AG09319 (cell line): Measurements from ENCODE around the gene CHD2.

ENCODE experiments used
- DNase-seq: peaks from one replicate; pipeline ENCODE4 v3.0.0-alpha.2; 2010; ENCODE audit warnings: low read depth; ENCODE audit errors: extremely low read depth
- CTCF ChIP-seq: IDR thresholded peaks from 2 replicates; pipeline ENCODE4 v1.5.1; 2011; ENCODE audit warnings: low read depth, mild to moderate bottlenecking, inconsistent platforms, low read length, moderate library complexity

Gene CHD2

GRCh38 chr15:93073465-93073952, 173.4 kb downstream of the CHD2 start:
- DNase-seq, result no peak
- no peak for TF ChIP-seq CTCF

GRCh38 chr15:93074599-93074998, 174.5 kb downstream of the CHD2 start:
- no peak for DNase-seq

GRCh38 chr15:93076217-93076616, 176.1 kb downstream of the CHD2 start:
- no peak for DNase-seq
- no peak for TF ChIP-seq CTCF

More at GRCh38 chr15:93074599-93074998, 174.5 kb downstream of the CHD2 start:
- no peak for TF ChIP-seq CTCF

- DNase-seq, result no peak
- TF ChIP-seq CTCF, result no peak
Observed at GRCh38 chr15:93076875-93077274, 176.8 kb downstream of the CHD2 start.
